Hippocampal formation (tissue), 2 donors: ENCODE measurements around the gene PPM1B.
"Not testable (repeated sequence)": the region's sequence is repeated elsewhere in the genome, so short reads cannot be mapped to it uniquely, and the experiment has no call there.

Experiments
- DNase-seq, 2 donors: peaks; one replicate each; lab custom pipeline; 2025; lab: John Stamatoyannopoulos, UW

Gene PPM1B

DNA sequence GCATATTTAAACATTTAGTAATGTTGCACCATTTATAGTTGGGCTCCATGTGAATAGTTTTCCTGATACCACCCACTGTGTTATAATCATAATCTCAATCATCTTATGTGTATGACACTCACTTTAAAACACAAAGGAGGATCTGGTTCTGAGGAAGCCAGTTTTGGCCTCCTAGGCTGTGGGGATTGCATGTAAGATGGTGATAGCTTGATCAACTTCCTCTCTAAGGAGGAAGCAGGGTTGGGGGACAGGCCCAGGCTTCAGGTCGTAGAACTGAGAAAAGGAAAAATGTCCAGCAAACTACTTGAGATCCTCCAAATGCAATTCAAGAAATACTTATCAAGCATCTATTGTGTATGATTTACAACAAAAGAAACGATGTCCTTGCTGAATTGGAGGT lies 4.9 kb upstream of the PPM1B start:
- DNase-seq, result no peak

DNA sequence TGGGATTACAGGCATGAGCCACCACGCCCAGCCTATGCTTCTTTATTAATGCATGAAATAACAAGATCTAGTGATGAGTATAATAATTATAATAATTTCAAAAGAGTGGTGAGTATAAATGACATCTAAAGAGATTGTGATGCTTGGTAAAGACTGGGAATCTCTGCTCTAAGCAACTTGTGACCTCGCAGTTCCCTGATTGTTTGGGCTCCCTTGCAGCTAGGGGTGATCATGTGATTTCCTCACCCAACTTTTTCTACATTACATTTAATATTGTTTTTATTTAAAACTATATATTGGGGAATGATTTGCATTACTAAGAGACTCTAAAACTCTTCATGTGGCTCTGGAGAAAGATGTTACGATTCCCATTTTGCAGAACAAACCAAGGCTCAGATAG lies 4.1 kb upstream of the PPM1B start:
- DNase-seq, result no peak

DNA sequence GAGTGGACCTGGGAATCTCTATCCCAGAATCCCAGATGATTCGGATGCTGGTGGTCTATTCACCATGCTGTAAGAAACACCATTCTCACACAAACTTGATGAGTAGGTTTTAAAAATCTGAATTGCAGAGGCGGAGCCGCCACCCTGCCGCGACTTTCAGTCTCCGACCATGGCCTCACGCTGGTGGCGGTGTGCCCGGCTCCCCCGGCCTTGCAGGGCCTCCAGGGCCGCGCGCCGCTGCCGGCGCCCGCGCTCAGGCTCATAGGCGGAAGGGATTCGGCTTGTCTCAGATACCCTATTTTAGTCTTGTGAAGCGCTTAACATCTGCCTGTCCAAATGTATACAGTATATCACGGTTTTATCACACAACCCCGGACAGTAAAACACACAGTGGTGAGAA lies 2.6 kb upstream of the PPM1B start:
- no peak for DNase-seq

DNA sequence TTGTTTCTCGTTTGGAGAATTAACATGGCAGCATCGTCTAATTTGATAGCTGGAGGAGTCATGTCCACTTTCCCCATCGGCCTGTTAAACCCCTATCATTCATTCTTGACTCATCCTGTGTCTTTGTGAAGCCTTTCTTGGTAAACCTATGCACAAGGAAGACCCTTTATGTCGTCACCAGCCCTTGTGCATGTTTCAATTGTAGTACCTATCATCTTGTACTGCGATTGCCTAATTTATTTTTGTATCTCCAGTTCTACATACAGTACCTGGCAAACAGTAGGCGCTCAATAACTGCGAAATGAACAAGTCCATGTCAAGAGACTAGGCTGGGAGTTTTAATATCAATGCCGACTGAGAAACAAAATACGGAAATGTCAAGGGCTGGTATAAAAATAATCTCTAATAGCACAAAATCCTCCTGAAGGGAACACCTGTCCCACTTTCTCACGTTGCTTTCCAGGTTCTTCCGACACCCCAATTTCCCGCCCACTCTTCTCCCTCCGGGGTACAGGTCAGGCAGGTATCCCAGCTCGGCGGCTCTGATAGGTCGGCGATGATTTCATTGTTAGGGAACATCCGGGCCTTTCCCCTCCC lies 1.3 kb upstream of the PPM1B start:
- no peak for DNase-seq

DNA sequence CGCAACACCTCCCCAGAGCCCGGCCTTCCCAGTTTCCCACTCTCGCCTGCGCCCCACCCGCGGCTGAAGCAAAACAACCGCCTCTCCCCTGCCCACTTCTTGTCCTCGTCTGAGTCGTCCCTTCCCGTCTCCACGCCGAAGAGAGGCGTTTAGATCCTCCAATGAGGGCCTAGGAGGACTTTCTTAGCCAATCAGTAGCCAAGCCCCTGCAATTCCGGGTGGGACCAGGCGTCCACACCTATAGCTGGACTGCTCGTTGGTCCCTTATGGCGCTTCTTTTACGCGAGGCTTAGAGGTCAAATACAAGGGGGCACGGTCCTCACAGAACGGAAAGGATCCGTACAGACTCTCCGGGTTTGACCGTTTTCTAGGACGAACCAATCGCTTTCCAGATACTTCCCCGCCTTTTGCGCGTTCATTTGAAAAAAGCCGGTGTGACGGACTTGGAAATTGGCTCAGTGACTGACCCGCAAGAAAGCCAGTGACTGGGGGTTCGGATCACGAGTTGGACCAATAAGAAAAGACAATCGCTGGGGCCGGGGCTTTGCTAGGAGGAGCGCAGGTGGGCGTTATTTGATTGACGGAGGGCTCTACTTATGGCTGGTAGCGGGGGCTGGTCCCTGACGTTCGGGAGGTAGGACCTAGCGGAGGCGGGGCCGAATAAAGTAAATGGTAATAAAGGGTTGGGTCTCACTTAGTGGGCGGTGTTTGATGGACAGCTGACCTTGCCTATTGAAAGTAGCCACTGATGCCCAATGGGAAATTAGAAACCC lies 581 bp upstream of the PPM1B start:
- peak; percentile 100 for DNase-seq

DNA sequence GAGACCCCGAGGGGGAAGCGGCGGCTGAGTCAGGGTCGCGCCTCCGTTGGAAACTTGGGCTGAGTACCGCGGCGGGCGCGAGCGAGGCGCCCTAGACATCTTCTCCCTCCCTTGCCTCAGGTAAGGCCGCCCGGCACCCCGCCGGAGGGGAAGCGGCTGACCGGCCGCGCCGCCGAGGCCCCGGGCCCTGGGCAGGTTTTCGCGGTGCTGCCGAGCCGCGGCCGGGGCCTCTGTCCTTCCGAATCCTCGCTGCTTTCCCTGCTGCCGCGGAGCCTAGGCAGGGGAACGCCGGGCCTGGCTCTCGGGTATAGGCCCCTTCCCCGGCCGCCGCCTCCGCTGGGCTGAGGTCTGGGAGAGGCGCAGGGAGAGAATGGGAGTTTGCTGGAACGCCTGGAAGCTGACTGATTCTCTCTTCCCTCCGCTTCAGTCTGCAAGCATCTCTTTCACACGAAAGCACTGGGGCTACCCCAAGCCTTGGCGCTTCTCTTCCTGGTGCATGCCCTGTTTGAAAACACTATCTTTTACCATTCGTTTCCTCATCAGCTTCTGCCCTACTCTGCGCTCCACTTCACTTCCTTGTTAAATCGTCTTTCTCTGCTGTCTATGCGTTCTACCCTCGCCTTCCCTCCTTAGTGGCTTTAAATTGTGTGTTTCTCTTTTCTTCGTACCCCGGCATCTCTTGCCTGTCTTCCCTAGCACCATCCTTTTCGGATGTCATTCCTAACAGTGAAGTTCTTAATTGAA lies 652 bp downstream of the PPM1B start:
- DNase-seq, result peak; percentile 37 to 43

DNA sequence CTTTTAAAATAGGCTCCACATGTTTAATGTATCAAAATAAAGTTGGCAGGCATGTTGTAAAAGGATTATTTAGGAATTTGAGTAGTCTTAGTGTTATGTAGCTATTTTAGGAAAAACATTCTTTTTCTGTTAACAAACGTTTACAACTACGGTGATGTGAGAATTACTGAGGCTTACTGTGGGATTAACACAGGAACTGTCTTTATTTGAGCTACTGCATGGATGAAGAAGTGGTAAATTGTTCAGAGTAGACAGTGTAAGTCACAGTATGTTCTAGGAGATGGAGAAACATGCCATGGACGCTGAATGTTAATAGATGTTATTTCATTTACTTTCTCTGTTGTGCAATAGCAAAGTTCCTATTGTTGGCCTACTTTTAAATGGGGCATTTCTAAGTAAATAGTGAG lies 1.6 kb downstream of the PPM1B start:
- peak in 1 of 2 donors; percentile 40 for DNase-seq

DNA sequence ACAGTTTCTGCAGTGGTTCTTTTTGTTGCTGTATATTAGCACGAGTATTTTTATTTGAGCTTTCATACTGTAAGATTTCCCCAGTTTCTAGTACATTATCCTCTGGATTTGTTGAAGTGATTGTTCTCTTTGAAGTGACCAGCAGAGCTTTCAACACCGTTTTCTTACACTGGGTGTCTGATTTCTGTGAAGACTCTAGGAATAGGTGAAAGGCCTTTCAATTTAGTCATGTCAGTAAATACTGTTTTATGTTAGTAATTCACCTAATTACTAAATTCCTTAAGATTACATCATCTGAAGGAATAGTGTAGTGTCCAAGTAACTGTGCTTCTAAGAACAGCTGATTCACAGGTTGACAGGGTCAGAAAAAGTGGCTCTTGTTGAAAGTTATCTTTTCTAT lies 2.3 kb downstream of the PPM1B start:
- no peak for DNase-seq

DNA sequence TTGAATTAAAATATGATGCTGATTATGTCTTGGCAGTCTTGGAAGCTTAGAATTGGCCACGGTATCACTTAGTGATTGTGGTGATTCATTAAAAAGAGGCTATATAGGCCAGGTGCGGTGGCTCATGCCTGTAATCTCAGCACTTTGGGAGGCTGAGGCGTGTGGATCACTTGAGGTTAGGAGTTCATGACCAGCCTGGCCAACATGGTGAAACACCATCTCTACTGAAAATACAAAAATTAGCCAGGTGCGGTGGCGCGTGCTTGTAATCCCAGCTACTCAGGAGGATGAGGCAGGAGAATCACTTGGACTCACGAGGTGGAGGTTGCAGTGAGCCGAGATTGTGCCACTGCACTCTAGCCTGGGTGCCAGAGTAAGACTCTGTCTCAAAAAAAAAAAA lies 2.8 kb downstream of the PPM1B start:
- DNase-seq, result not testable (repeated sequence)

DNA sequence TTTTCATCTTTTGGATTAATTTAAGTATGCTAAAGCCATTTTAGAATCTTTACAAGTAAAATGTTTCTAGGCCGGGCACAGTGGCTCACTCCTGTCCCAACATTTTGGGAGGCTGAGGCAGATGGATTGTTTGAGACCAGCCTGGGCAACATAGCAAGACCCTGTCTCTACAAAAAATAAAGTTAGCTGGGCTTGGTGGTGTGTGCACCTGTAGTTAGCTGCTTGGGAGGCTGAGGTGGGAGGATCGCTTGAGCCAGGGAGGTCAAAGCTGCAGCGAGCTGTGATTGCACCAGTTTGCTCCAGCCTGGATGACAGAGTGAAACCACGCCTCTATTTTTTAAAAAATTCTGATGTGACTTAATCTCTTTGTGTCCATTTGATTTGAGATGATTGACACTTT lies 3.9 kb downstream of the PPM1B start:
- no peak for DNase-seq

DNA sequence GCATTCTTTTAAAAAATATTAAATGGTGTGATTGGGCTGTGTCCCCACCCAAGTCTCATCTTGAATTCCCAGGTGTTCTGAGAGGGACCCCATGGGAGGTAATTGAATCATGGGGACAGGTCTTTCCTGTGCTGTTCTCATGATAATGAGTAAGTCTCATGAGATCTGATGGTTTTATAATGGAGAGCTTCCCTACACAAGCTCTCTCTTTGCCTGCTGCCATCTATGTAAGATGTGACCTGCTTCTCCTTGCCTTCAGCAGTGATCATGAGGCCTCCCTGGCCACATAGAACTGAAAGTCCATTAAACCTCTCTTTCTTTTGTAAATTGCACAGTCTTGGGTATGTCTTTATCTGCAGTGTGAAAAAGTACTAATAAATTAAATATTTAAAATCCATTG lies 10.3 kb downstream of the PPM1B start:
- DNase-seq, result no peak

DNA sequence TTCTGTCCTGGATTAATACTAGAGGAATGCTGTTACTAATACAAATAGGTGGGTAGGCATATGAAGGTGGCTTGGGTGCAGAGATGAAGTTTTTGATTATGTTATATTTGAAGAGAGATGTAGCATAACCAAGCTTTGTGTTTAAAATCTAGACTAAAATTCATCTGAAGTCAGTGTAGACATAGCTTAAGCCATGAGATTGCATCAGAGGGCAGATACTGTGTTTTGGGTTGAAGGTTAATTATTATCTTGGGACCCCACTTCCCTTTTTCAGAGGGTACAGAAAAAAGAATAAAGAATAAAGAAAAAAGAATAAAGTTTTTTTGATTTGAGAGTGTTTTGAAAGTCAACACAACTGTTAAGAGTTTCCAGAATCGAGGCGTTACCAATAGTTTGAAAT lies 13.0 kb downstream of the PPM1B start:
- no peak for DNase-seq

DNA sequence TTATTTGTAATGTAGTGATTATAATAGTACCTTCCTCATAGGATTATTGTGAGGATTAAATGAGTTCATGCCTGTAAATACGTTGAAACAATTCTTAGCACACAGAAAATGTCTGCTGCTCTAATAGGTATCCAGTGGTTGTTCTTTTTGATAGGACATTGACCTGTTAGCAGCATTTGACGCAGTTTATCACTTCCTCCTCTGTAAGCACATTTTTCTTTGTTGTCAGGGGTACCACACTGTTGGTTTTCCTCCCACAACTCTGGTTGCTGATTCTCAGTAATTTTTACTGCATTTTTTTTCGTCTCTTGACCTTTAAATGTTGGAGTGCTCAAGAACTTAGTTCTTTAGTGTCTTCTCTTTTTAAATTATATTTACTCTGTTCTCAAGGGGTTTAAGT lies 15.4 kb downstream of the PPM1B start:
- no peak for DNase-seq

DNA sequence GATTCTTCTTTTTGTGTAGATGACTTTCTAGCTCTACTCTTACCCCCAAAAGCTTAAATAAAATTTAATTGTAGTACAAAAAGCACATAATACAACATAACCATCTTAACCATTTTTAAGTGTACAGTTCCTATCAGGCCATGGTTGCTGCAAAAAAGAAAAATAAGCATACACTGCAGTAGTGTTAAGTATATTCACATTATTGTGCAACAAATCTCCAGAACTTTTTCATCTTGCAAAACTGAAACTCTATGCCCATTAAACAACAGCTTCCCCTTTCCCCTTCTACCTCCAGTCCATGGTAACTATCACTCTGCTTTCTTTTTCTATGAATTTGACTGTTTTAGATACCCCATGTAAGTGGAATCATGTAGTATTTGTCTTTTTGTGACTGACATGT lies 18.1 kb downstream of the PPM1B start:
- no peak for DNase-seq

DNA sequence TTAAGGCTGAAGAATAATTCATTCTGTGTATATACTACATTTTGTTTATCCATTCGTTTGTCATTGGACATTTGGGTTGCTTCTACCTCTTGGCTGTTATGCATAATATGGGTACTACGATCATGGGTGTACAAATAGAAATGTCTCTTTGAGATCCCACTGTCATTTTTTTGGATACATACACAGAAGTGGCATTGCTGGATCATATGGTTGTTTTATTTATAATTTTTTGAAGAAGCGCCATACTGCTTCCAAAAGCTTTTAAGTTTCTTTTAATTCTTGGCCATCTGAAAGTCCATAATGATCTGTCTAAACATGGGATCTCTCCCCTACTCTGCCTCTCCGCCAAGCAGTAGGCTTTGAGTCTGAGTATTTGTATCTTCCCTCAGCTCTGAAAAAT lies 18.6 kb downstream of the PPM1B start:
- DNase-seq, result no peak

DNA sequence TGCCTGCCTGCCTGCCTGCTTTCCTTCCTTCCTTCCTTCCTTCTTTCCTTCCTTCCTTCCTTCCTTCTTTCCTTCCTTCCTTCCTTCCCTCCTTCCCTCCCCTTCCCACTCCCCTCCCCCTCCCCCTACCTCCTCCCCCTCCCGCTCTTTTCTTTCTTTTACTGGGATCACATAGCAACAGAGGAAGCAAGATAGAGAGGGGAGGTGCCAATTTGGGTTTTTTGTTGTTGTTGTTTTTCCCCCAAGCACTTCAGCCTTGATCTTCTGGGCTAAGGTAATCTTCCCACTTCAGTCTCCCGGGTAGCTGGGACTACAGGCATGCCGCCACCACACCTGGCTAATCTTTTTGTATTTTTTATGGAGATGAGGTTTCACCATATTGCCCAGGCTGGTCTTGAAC lies 20.0 kb downstream of the PPM1B start:
- no peak for DNase-seq

DNA sequence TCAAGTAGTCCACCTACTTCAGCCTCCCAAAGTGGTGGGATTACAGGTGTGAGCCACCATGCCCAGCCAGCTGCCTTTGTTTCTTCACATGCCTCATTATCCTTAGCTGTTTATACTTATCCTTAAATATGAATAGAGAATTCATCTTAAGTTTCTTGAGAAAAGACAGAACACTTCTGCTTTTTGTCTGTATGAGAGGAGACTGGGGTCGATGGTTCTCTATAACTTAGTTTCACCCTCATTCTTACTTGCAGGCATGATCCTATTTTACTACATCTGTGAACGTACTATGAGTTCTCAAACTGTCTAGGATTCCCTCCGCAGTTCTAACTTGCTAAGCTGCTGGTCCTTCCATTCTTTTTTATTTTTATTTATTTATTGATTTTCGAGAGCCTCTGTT lies 20.4 kb downstream of the PPM1B start:
- no peak for DNase-seq

DNA sequence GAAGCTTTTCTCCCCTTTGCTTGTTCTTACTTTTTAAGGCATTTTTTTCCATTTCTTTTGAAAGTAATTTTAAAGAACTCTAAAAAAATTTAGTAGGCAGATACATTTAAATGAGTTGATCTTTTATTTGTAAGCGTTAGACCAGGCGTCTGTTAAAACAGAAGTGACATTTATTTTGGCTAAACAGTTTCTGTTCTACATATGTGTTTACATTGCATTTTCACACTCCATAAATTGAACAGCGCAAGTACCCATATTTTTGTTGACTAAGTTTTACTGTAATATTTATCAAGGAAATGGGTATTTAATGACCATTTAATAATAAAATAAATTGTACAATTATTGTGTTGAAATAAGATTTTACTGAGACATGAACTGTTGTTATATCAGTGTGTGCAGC lies 21.9 kb downstream of the PPM1B start:
- no peak for DNase-seq

DNA sequence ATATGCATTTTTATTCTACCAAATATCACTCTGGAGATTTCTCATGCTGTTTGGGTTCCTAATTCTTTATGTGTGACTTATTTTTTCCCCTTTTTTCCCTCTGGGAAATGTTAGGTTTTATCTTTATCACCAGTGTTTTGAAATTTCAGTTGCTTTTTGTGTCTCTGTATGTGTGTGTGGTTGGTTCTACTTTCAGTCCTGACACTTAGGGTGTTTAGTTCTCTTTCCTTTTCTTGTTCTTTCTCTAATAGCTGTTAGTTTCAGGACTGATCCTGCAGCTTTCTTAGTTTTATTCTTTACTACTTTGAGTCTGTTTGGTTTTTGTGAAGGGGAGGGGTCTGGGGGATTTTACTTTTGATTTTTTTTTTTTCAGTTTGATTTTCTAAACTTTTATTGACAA lies 23.1 kb downstream of the PPM1B start:
- DNase-seq, result no peak

DNA sequence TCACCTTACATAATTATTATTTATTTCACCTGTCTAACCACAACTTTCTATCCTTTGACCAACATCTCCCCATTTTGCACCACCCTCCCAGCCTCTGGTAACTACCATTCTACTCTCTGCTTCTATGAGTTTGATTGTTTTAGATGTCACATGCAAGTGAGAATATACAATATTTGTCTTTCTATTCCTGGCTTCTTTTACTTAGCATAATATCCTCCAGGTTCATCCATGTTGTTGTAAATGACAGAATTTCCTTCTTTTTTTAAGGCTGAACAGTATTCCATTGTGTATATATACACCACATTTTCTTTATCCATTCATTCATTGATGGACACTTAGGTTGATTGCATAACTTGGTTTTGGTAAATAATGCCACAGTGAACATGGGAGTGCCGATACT lies 24.0 kb downstream of the PPM1B start:
- DNase-seq, result no peak

DNA sequence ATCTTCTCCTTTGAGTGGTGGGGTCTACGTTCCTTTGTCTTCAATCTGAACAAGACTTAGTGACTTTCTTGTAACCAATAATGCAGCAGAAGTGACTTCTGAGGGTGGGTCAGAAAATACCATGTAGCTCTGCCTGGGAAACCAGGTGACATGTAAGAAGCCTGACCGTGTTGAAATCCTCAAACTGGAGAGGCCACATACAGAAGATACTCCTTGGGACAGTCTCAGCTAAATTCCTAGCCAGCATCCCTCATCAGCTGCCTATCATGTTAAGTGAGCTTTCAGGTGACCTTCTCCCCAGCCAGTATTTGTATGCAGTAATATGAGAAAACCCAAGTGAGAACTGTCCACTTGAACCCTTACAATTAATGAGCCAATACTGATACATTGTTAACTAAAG lies 27.0 kb downstream of the PPM1B start:
- no peak for DNase-seq

DNA sequence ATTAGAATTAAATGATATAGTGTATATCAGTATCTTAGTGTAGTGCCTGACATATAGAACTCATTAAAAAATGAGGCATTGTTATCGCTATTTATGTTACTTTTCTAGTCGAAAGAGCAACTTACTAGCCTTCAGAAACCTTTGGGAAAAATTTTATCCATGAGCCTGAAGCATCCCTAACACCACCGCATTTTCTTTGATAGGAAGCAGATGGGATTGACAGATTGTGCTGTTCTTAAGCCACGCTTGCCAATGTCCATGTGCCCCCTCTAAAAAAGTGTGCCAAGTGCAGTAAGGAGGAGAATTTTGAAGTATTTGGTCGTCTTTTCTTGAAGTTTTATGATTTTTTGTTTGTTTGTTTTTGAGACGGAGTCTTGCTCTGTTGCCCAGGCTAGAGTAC lies 29.1 kb downstream of the PPM1B start:
- DNase-seq, result no peak

DNA sequence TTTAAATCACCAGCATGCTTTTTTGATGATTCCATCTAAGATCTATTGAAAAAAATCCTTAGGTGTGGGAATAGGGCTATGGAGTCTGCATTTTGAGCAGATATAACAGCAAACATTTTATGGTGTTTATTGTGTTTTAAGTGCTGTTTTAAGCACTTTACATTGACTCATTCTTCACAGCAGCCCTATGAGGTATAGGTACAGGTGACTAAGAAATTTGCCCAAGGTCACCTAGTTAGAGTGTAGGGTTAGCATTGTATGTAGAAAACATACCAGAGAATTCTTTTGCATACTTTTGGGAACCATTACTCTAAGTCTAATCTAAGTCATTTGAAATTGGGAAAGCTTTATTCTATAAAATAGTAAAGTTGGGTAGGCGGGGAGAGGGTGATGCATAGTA lies 31.3 kb downstream of the PPM1B start:
- DNase-seq, result no peak
